Esophagus muscularis mucosa (tissue), 4 donors: Measurements from ENCODE around the gene ACCSL.

Source experiments
- CTCF ChIP-seq, 3 experiments: fragments of 200-600 bp in 2 of 3; fragments of 450-650 bp in 1 of 3; sonication (generic) in 2 of 3; IDR thresholded peaks; one replicate each; pipeline ENCODE4 v1.5.1; 2017 to 2019; ENCODE audit warnings: antibody characterized with exemption in 3 of 3, mild to moderate bottlenecking in 2 of 3, moderate library complexity in 1 of 3
- EP300 ChIP-seq: sonication (generic); formaldehyde crosslinking; IDR thresholded peaks from one replicate; pipeline ENCODE4 v1.6.1; 2017; ENCODE audit warnings: antibody characterized with exemption
- POLR2A ChIP-seq: fragments of 450-650 bp; IDR thresholded peaks from one replicate; pipeline ENCODE4 v1.6.1; 2017; ENCODE audit warnings: antibody characterized with exemption, moderate library complexity, mild to moderate bottlenecking, low read depth
- POLR2AphosphoS5 ChIP-seq, 2 donors: sonication (generic); formaldehyde crosslinking; IDR thresholded peaks; one replicate each; pipeline ENCODE4 v1.6.1; 2017; ENCODE audit warnings: antibody characterized with exemption in 2 of 2

- TF ChIP-seq POLR2A (no peak), EP300 (no peak), CTCF (IDR thresholded peaks at IDR 0.05) (no peak), POLR2AphosphoS5 (IDR thresholded peaks at IDR 0.05) (no peak)
These were observed 60.5 kb downstream of the ACCSL start for GRCh38 chr11:44108260-44108659.
